Measurements from ENCODE around the gene NAP1L1.

GRCh38 chr12:76073561-76073960 is 10.9 kb downstream of the NAP1L1 start:
- TF ChIP-seq CTCF (conservative IDR thresholded peaks at IDR 0.05) (no peak), ZFX (IDR thresholded peaks at IDR 0.05) (no peak)

Data from C4-2B (cell line).